ENCODE data around the gene NPAS3.

- no peak for TF ChIP-seq ZNF600 (tag by site-specific recombination; IDR thresholded peaks at IDR 0.05)
- no peak for TF ChIP-seq KLF8 (tag by site-specific recombination; IDR thresholded peaks at IDR 0.05)
- no peak for TF ChIP-seq CTCF (tag by site-specific recombination; IDR thresholded peaks at IDR 0.05)
- TF ChIP-seq ZNF76 (tag by site-specific recombination; IDR thresholded peaks at IDR 0.05; ENCODE audit: borderline replicate concordance, low read depth) = no peak
- TF ChIP-seq ZNF10 (tag by site-specific recombination; IDR thresholded peaks at IDR 0.05) = no peak
Observed at GRCh38 chr14:33499687-33500086, 561.0 kb downstream of the NPAS3 start.
